HL-60 (cell line): ENCODE measurements around the gene CHSY3.

Experiments
- GABPA ChIP-seq: IDR thresholded peaks from 2 replicates; pipeline ENCODE4 v1.6.1; 2012; ENCODE audit warnings: low read depth
- POLR2AphosphoS5 ChIP-seq: IDR thresholded peaks from 2 replicates; pipeline ENCODE4 v1.6.1; 2012; ENCODE audit warnings: low read depth
- SPI1 ChIP-seq: IDR thresholded peaks from 2 replicates; pipeline ENCODE4 v1.6.1; 2012; ENCODE audit warnings: low read depth, mild to moderate bottlenecking, borderline replicate concordance
- TF ChIP-seq, protein P1 (sequence below): IDR thresholded peaks from one replicate; pipeline ENCODE4 v1.5.1; 2011; ENCODE audit warnings: low read length, control low read depth, inconsistent platforms; ENCODE audit not compliant: insufficient read depth
- TF ChIP-seq, protein P2 (sequence below): IDR thresholded peaks from 2 replicates; pipeline ENCODE4 v1.6.1; 2012; ENCODE audit warnings: low read depth; ENCODE audit not compliant: insufficient replicate concordance

DNA sequence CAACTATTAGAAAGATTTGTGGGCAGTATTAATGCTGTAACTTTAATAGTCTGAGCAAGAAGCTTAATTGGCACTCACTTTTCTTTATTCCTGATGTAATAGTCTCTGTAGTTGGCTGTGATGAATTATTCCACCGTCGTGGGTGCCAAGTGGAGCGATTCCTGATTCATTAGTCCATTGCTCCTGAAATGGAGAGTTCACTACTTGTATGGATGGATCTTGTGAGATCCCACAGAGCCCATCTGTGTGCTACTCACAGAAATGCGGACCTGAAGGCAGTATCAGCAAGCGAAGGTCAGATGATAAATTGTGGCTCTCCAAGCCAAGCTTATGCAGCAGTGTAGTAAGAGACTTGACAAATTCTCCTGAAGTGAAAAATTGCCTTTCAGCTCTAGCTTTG lies 212.2 kb downstream of the CHSY3 start:
- TF ChIP-seq, protein P1, sequence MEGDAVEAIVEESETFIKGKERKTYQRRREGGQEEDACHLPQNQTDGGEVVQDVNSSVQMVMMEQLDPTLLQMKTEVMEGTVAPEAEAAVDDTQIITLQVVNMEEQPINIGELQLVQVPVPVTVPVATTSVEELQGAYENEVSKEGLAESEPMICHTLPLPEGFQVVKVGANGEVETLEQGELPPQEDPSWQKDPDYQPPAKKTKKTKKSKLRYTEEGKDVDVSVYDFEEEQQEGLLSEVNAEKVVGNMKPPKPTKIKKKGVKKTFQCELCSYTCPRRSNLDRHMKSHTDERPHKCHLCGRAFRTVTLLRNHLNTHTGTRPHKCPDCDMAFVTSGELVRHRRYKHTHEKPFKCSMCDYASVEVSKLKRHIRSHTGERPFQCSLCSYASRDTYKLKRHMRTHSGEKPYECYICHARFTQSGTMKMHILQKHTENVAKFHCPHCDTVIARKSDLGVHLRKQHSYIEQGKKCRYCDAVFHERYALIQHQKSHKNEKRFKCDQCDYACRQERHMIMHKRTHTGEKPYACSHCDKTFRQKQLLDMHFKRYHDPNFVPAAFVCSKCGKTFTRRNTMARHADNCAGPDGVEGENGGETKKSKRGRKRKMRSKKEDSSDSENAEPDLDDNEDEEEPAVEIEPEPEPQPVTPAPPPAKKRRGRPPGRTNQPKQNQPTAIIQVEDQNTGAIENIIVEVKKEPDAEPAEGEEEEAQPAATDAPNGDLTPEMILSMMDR, result no peak
- TF ChIP-seq POLR2AphosphoS5, result no peak
- TF ChIP-seq, protein P2, sequence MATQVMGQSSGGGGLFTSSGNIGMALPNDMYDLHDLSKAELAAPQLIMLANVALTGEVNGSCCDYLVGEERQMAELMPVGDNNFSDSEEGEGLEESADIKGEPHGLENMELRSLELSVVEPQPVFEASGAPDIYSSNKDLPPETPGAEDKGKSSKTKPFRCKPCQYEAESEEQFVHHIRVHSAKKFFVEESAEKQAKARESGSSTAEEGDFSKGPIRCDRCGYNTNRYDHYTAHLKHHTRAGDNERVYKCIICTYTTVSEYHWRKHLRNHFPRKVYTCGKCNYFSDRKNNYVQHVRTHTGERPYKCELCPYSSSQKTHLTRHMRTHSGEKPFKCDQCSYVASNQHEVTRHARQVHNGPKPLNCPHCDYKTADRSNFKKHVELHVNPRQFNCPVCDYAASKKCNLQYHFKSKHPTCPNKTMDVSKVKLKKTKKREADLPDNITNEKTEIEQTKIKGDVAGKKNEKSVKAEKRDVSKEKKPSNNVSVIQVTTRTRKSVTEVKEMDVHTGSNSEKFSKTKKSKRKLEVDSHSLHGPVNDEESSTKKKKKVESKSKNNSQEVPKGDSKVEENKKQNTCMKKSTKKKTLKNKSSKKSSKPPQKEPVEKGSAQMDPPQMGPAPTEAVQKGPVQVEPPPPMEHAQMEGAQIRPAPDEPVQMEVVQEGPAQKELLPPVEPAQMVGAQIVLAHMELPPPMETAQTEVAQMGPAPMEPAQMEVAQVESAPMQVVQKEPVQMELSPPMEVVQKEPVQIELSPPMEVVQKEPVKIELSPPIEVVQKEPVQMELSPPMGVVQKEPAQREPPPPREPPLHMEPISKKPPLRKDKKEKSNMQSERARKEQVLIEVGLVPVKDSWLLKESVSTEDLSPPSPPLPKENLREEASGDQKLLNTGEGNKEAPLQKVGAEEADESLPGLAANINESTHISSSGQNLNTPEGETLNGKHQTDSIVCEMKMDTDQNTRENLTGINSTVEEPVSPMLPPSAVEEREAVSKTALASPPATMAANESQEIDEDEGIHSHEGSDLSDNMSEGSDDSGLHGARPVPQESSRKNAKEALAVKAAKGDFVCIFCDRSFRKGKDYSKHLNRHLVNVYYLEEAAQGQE, result no peak
- TF ChIP-seq GABPA, result no peak
- no peak for TF ChIP-seq SPI1
